HG03066 (cell line): ENCODE data around the gene ASAH2.
"Not testable (repeated sequence)": the region's sequence is repeated elsewhere in the genome, so short reads cannot be mapped to it uniquely, and the experiment has no call there.

Experiments used
- ATAC-seq: cut with Tn5 transposase; IDR thresholded peaks from one replicate; pipeline ENCODE4 v1.9.1; 2021; ENCODE audit warnings: low read depth; ENCODE audit not compliant: unreplicated experiment

Gene ASAH2

GRCh38 chr10:50260791-50261281, 9.5 kb upstream of the ASAH2 start:
- peak; percentile 99 for ATAC-seq

GRCh38 chr10:50254479-50254878, 3.2 kb upstream of the ASAH2 start:
- no peak for ATAC-seq

GRCh38 chr10:50250096-50250854, 1.0 kb downstream of the ASAH2 start:
- no peak for ATAC-seq

GRCh38 chr10:50248598-50248997, 2.7 kb downstream of the ASAH2 start:
- no peak for ATAC-seq

GRCh38 chr10:50248062-50248461, 3.3 kb downstream of the ASAH2 start:
- no peak for ATAC-seq

- ATAC-seq: no peak
Measured at GRCh38 chr10:50244201-50244600, 7.1 kb downstream of the ASAH2 start.

GRCh38 chr10:50242777-50243176, 8.5 kb downstream of the ASAH2 start:
- ATAC-seq: no peak

- ATAC-seq: not testable (repeated sequence)
Measured at GRCh38 chr10:50241478-50241877, 9.8 kb downstream of the ASAH2 start.

GRCh38 chr10:50234486-50234885, 16.8 kb downstream of the ASAH2 start:
- no peak for ATAC-seq

- ATAC-seq: no peak
Measured at GRCh38 chr10:50232261-50232639, 19.1 kb downstream of the ASAH2 start.

GRCh38 chr10:50231515-50232260, 19.6 kb downstream of the ASAH2 start:
- ATAC-seq: no peak

- no peak for ATAC-seq
Measured at GRCh38 chr10:50229460-50229859, 21.9 kb downstream of the ASAH2 start.

- ATAC-seq: no peak
Measured at GRCh38 chr10:50228672-50229071, 22.6 kb downstream of the ASAH2 start.

GRCh38 chr10:50226610-50227009, 24.7 kb downstream of the ASAH2 start:
- ATAC-seq: no peak

- peak; percentile 84 for ATAC-seq
Measured at GRCh38 chr10:50224330-50224952, 26.9 kb downstream of the ASAH2 start.

- no peak for ATAC-seq
Measured at GRCh38 chr10:50222199-50222598, 29.1 kb downstream of the ASAH2 start.

- ATAC-seq: no peak
Measured at GRCh38 chr10:50221470-50221869, 29.8 kb downstream of the ASAH2 start.

GRCh38 chr10:50219646-50220045, 31.7 kb downstream of the ASAH2 start:
- ATAC-seq: no peak

- no peak for ATAC-seq
Measured at GRCh38 chr10:50219200-50219599, 32.1 kb downstream of the ASAH2 start.

GRCh38 chr10:50216894-50217293, 34.4 kb downstream of the ASAH2 start:
- no peak for ATAC-seq

- no peak for ATAC-seq
Measured at GRCh38 chr10:50216418-50216817, 34.9 kb downstream of the ASAH2 start.
